ENCODE measurements around the gene TCF19. TPM values are rescaled to one million over a fixed set of nuclear protein-coding genes. Genes with fewer than 3 reads are reported as not detected.
A peak's percentile ranks its signal among the peaks of the same experiment; 100 is the strongest.

Gene TCF19
- total RNA-seq, 4 donors from 2014 or later: 3.9 to 5.9 (median 5.1) TPM

- H3K27me3 ChIP-seq: no peaks in the 10 kb centered on the region
- peak overlapping the region in 1 of 2 donors; percentile 42 for H3K4me3 ChIP-seq
- peaks cover 0 to 49% (median 23%) of the 10 kb centered on the region in 3 donors for H3K4me1 ChIP-seq
- no peak for TF ChIP-seq POLR2A (IDR thresholded peaks at IDR 0.05)
- TF ChIP-seq EP300 (IDR thresholded peaks at IDR 0.05): no peak
- TF ChIP-seq CTCF (IDR thresholded peaks at IDR 0.05): no peak
- no peak for TF ChIP-seq POLR2AphosphoS5 (IDR thresholded peaks at IDR 0.05)
- H3K27ac ChIP-seq: peak overlapping the region in 3 of 4 donors; percentile 44 to 68 (median 54)
- 87% methylated on average over 7 of the region's 19 CpGs; no CpG with 5 or more reads in 1 of the 2 donors for WGBS, 2 donors (ENCODE audit: low coverage in 1 of 2)
- H3K9me3 ChIP-seq: no peaks in the 10 kb centered on the region
- H3K36me3 ChIP-seq: no peaks in the 10 kb centered on the region
- ATAC-seq: peak; percentile 22
These were observed 41.6 kb upstream of the TCF19 start for GRCh38 chr6:31116661-31117385.

- Histone ChIP-seq H3K36me3 (no peaks in the 10 kb centered on the region), H3K27me3 (no peaks in the 10 kb centered on the region), H3K4me1 (peaks cover 0 to 63% (median 33%) of the 10 kb centered on the region in 3 donors), H3K27ac (no peak overlapping the region), H3K4me3 (no peak overlapping the region), H3K9me3 (no peaks in the 10 kb centered on the region)
- no peak for ATAC-seq
- whole genome bisulfite sequencing, 2 donors (ENCODE audit: low coverage in 1 of 2): 78 to 80% methylated on average over 7 of the region's 7 CpGs
- TF ChIP-seq POLR2AphosphoS5 (IDR thresholded peaks at IDR 0.05) (no peak), POLR2A (IDR thresholded peaks at IDR 0.05) (no peak), EP300 (IDR thresholded peaks at IDR 0.05) (no peak), CTCF (IDR thresholded peaks at IDR 0.05) (no peak)
These were observed 40.2 kb upstream of the TCF19 start for GRCh38 chr6:31118178-31118577.

GRCh38 chr6:31120151-31120915 lies 38.1 kb upstream of the TCF19 start, which contains the start of gene CDSN:
CDSN (minus strand) TSS chr6:31120446; CDS start chr6:31120419, 27 bp downstream.
- ATAC-seq: no peak
- H3K27ac ChIP-seq: no peak within 1 kb of the TSS
- no peak within 1 kb of the TSS for H3K4me3 ChIP-seq
- H3K27me3 ChIP-seq: no peaks in the 10 kb centered on the region
- no peaks in the 10 kb centered on the region for H3K9me3 ChIP-seq
- no peaks in the 10 kb centered on the region for H3K36me3 ChIP-seq
- WGBS, 2 donors (ENCODE audit: low coverage in 1 of 2): 87% methylated on average over 3 to 8 of the region's 26 CpGs
- TF ChIP-seq POLR2A (IDR thresholded peaks at IDR 0.05): no peak
- peaks cover 0 to 55% (median 27%) of the 10 kb centered on the region in 3 donors for H3K4me1 ChIP-seq

GRCh38 chr6:31121131-31121790 lies 37.1 kb upstream of the TCF19 start:
- 87 to 92% methylated on average over 6 of the region's 12 CpGs for WGBS, 2 donors (ENCODE audit: low coverage in 1 of 2)
- peaks cover 0 to 3% of the 10 kb centered on the region in 2 donors for H3K36me3 ChIP-seq
- H3K27me3 ChIP-seq: no peaks in the 10 kb centered on the region
- no peak overlapping the region for H3K4me3 ChIP-seq
- no peak for ATAC-seq
- peaks cover 0 to 46% (median 21%) of the 10 kb centered on the region in 3 donors for H3K4me1 ChIP-seq
- TF ChIP-seq EP300 (IDR thresholded peaks at IDR 0.05) (no peak), POLR2A (IDR thresholded peaks at IDR 0.05) (no peak), POLR2AphosphoS5 (IDR thresholded peaks at IDR 0.05) (no peak), CTCF (IDR thresholded peaks at IDR 0.05) (no peak)
- H3K27ac ChIP-seq: no peak overlapping the region
- no peaks in the 10 kb centered on the region for H3K9me3 ChIP-seq
